HL-60/S4 (cell line): ENCODE data around the gene DKK3.

ENCODE experiments used
- in situ Hi-C: fragments of 300-500 bp; cut with MboI; formaldehyde crosslinking; loops from 2 replicates; pipeline ENCODE4 v1.14.3; 2022; ENCODE audit warnings: low sequenced_read_pairs

DKK3 gene

GRCh38 chr11:12006552-12007229 is 1.7 kb downstream of the DKK3 start:
- in situ Hi-C loops, result no loop called here

GRCh38 chr11:12005476-12005875 is 3.0 kb downstream of the DKK3 start:
- in situ Hi-C loops, result no loop called here

GRCh38 chr11:12005061-12005460 is 3.4 kb downstream of the DKK3 start:
- in situ Hi-C loops, result no loop called here

GRCh38 chr11:12003815-12004214 is 4.6 kb downstream of the DKK3 start:
- in situ Hi-C loops, result no loop called here

- in situ Hi-C loops, result no loop called here
These were observed 5.1 kb downstream of the DKK3 start for GRCh38 chr11:12003336-12003735.

GRCh38 chr11:12001186-12001585 is 7.2 kb downstream of the DKK3 start:
- in situ Hi-C loops, result no loop called here

GRCh38 chr11:11998091-11998781 is 10.2 kb downstream of the DKK3 start:
- in situ Hi-C loops, result no loop called here

- in situ Hi-C loops, result no loop called here
These were observed 11.4 kb downstream of the DKK3 start for GRCh38 chr11:11997049-11997322.

GRCh38 chr11:11996321-11997048 is 11.9 kb downstream of the DKK3 start:
- in situ Hi-C loops, result no loop called here

- in situ Hi-C loops, result no loop called here
These were observed 12.8 kb downstream of the DKK3 start for GRCh38 chr11:11995601-11996000.

GRCh38 chr11:11993839-11994238 is 14.6 kb downstream of the DKK3 start:
- in situ Hi-C loops, result no loop called here

GRCh38 chr11:11992257-11993212 is 15.9 kb downstream of the DKK3 start:
- in situ Hi-C loops, result no loop called here

GRCh38 chr11:11989774-11990744 is 18.4 kb downstream of the DKK3 start:
- in situ Hi-C loops, result no loop called here

- in situ Hi-C loops, result no loop called here
These were observed 19.7 kb downstream of the DKK3 start for GRCh38 chr11:11988681-11989261.

- in situ Hi-C loops, result no loop called here
These were observed 20.3 kb downstream of the DKK3 start for GRCh38 chr11:11988099-11988651.

- in situ Hi-C loops, result no loop called here
These were observed 20.9 kb downstream of the DKK3 start for GRCh38 chr11:11987503-11988022.

GRCh38 chr11:11985954-11986949 is 22.2 kb downstream of the DKK3 start:
- in situ Hi-C loops, result no loop called here
